PC-9 (cell line): Measurements from ENCODE around the gene DNAH6.

Experiments used
- CTCF ChIP-seq: fragments of 200-600 bp; sonication (generic); conservative IDR thresholded peaks from 2 replicates; pipeline ENCODE4 v1.6.1; 2017; ENCODE audit warnings: mixed run types, antibody characterized with exemption, mild to moderate bottlenecking, moderate library complexity
- EZH2 ChIP-seq: fragments of 200-600 bp; sonication (generic); IDR thresholded peaks from 2 replicates; pipeline ENCODE4 v1.8.0; 2017; ENCODE audit warnings: antibody characterized with exemption, low read depth

GRCh38 chr2:84833481-84834150, 317.3 kb downstream of the DNAH6 start:
- TF ChIP-seq CTCF (no peak), EZH2 (no peak)
